H9 (cell line): ENCODE results near the gene PELI3. TPM values are rescaled to one million over a fixed set of nuclear protein-coding genes. Genes with fewer than 3 reads are reported as not detected.
"Not testable (repeated sequence)": the region's sequence is repeated elsewhere in the genome, so short reads cannot be mapped to it uniquely, and the experiment has no call there.

ENCODE experiments used
- DNase-seq: peaks from one replicate; pipeline ENCODE4 v3.0.0-alpha.2; 2017
- H2AFZ ChIP-seq: one replicate; pipeline ENCODE4 v1.6.1; 2013; ENCODE audit warnings: mild to moderate bottlenecking, low read length, control low read depth, moderate library complexity
- H2AK5ac ChIP-seq: 2 replicates; pipeline ENCODE4 v1.6.1; 2013; ENCODE audit warnings: low read length, control low read depth, mixed read lengths; ENCODE audit not compliant: insufficient read length
- H2BK120ac ChIP-seq: one replicate; pipeline ENCODE4 v1.6.1; 2013; ENCODE audit warnings: low read depth, mild to moderate bottlenecking, low read length, control low read depth, inconsistent platforms; ENCODE audit not compliant: poor library complexity, severe bottlenecking
- H2BK12ac ChIP-seq: 2 replicates; pipeline ENCODE4 v1.6.1; 2013; ENCODE audit warnings: low read length, control low read depth, mixed read lengths, low read depth; ENCODE audit not compliant: insufficient read length
- H2BK15ac ChIP-seq: 2 replicates; pipeline ENCODE4 v1.6.1; 2013; ENCODE audit warnings: low read depth, low read length, control low read depth
- H2BK20ac ChIP-seq: one replicate; pipeline ENCODE4 v1.6.1; 2013; ENCODE audit warnings: low read depth, mild to moderate bottlenecking, low read length, control low read depth, inconsistent platforms; ENCODE audit not compliant: poor library complexity, severe bottlenecking
- H2BK5ac ChIP-seq: 2 replicates; pipeline ENCODE4 v1.6.1; 2013; ENCODE audit warnings: low read length, control low read depth, mixed read lengths; ENCODE audit not compliant: insufficient read length
- H3K14ac ChIP-seq: 2 replicates; pipeline ENCODE4 v1.6.1; 2013; ENCODE audit warnings: low read length, control low read depth; ENCODE audit not compliant: insufficient read depth
- H3K18ac ChIP-seq: 2 replicates; pipeline ENCODE4 v1.6.1; 2013; ENCODE audit warnings: low read depth, mild to moderate bottlenecking, mixed read lengths, low read length, control low read depth; ENCODE audit not compliant: insufficient read length
- H3K23ac ChIP-seq: 2 replicates; pipeline ENCODE4 v1.6.1; 2013; ENCODE audit warnings: low read length, control low read depth, mixed read lengths, low read depth; ENCODE audit not compliant: insufficient read length
- H3K23me2 ChIP-seq: 2 replicates; pipeline ENCODE4 v1.6.1; 2013; ENCODE audit warnings: low read depth, mild to moderate bottlenecking, mixed read lengths, low read length, control low read depth; ENCODE audit not compliant: insufficient read length, poor library complexity, severe bottlenecking
- H3K27ac ChIP-seq: 2 replicates; pipeline ENCODE4 v1.5.1; 2013; ENCODE audit warnings: low read length, control low read depth, mixed read lengths, low read depth; ENCODE audit not compliant: insufficient read length
- H3K27me3 ChIP-seq: 2 replicates; pipeline ENCODE4 v1.6.1; 2013; ENCODE audit warnings: low read length, control low read depth, inconsistent platforms; ENCODE audit not compliant: insufficient read depth
- H3K4ac ChIP-seq: 2 replicates; pipeline ENCODE4 v1.6.1; 2013; ENCODE audit warnings: low read depth, mild to moderate bottlenecking, control low read depth, inconsistent platforms, low read length, moderate library complexity
- H3K4me1 ChIP-seq: 2 replicates; pipeline ENCODE4 v1.6.1; 2013; ENCODE audit warnings: low read length, control low read depth, inconsistent platforms; ENCODE audit not compliant: insufficient read depth
- H3K4me2 ChIP-seq: 2 replicates; pipeline ENCODE4 v1.6.1; 2013; ENCODE audit warnings: low read length, control low read depth, mixed read lengths; ENCODE audit not compliant: insufficient read length, insufficient read depth
- H3K56ac ChIP-seq: 2 replicates; pipeline ENCODE4 v1.6.1; 2013; ENCODE audit warnings: low read depth, mild to moderate bottlenecking, mixed read lengths, low read length, control low read depth; ENCODE audit not compliant: insufficient read length
- H3K79me1 ChIP-seq: 2 replicates; pipeline ENCODE4 v1.6.1; 2013; ENCODE audit warnings: low read depth, mild to moderate bottlenecking, moderate library complexity, low read length, control low read depth, inconsistent platforms; ENCODE audit not compliant: insufficient read depth, poor library complexity, severe bottlenecking
- H3K79me2 ChIP-seq: 2 replicates; pipeline ENCODE4 v1.6.1; 2013; ENCODE audit warnings: low read length, control low read depth, inconsistent platforms; ENCODE audit not compliant: insufficient read depth
- H3K9ac ChIP-seq: 2 replicates; pipeline ENCODE4 v1.6.1; 2013; ENCODE audit warnings: low read length, control low read depth, mixed read lengths; ENCODE audit not compliant: insufficient read length; ENCODE audit errors: extremely low read depth
- H3K9me3 ChIP-seq: one replicate; pipeline ENCODE4 v1.6.1; 2013; ENCODE audit warnings: low read depth, low read length, inconsistent platforms; ENCODE audit not compliant: control insufficient read depth
- H3T11ph ChIP-seq: one replicate; pipeline ENCODE4 v1.6.1; 2013; ENCODE audit warnings: mild to moderate bottlenecking, low read length, control low read depth, inconsistent platforms
- H4K20me1 ChIP-seq: one replicate; pipeline ENCODE4 v1.6.1; 2013; ENCODE audit not compliant: control insufficient read depth, insufficient read length, insufficient read depth
- H4K5ac ChIP-seq: 2 replicates; pipeline ENCODE4 v1.6.1; 2013; ENCODE audit warnings: low read depth, mild to moderate bottlenecking, mixed read lengths, low read length, control low read depth; ENCODE audit not compliant: insufficient read length
- H4K8ac ChIP-seq: replicated peaks from 2 replicates; pipeline ENCODE4 v1.6.1; 2013; ENCODE audit warnings: low read length, control low read depth, mixed read lengths, low read depth; ENCODE audit not compliant: insufficient read length
- H4K91ac ChIP-seq: 2 replicates; pipeline ENCODE4 v1.6.1; 2013; ENCODE audit warnings: low read depth, mild to moderate bottlenecking, moderate library complexity, mixed read lengths, low read length, control low read depth; ENCODE audit not compliant: insufficient read length
- H3K27ac Mint-ChIP-seq, 3 experiments: 2 replicates in 2 of 3; 3 replicates in 1 of 3; pipeline ENCODE4 v1.8.0; 2020 to 2021; ENCODE audit warnings: mixed read lengths in 3 of 3, mild to moderate bottlenecking in 1 of 3, moderate library complexity in 1 of 3
- H3K27me3 Mint-ChIP-seq: 2 replicates; pipeline ENCODE4 v1.8.0; 2021; ENCODE audit warnings: low read depth, mild to moderate bottlenecking, moderate library complexity, mixed read lengths
- H3K36me3 Mint-ChIP-seq, 3 experiments: 2 replicates in 2 of 3; 3 replicates in 1 of 3; pipeline ENCODE4 v1.8.0; 2020 to 2021; ENCODE audit warnings: low read depth in 3 of 3, mixed read lengths in 3 of 3; ENCODE audit not compliant: insufficient read depth in 1 of 3
- H3K4me1 Mint-ChIP-seq, 2 experiments: 2 replicates each; pipeline ENCODE4 v1.8.0; 2020; ENCODE audit warnings: mixed read lengths in 2 of 2
- H3K4me3 Mint-ChIP-seq, 2 experiments: 2 replicates in 1 of 2; 3 replicates in 1 of 2; pipeline ENCODE4 v1.8.0; 2020 to 2021; ENCODE audit warnings: mild to moderate bottlenecking in 2 of 2, mixed read lengths in 2 of 2, moderate library complexity in 1 of 2
- H3K9me3 Mint-ChIP-seq, 2 experiments: 2 replicates in 1 of 2; 3 replicates in 1 of 2; pipeline ENCODE4 v1.8.0; 2020; ENCODE audit warnings: mild to moderate bottlenecking in 2 of 2, mixed read lengths in 2 of 2, moderate library complexity in 1 of 2
- WGBS: extraction: QIAGEN DNeasy Blood & Tissue Kit; methylation state at CpG from one replicate; pipeline ENCODE4 v1.1.7; 2013; ENCODE audit warnings: missing lambda C conversion rate, low lambda C conversion rate, mixed read lengths; ENCODE audit not compliant: insufficient read length; ENCODE audit errors: extremely low coverage; 5-methylcytosine and 5-hydroxymethylcytosine counted together
- total RNA-seq: library from RNA; stranded (reverse); gene quantifications from 2 replicates; pipeline ENCODE4 v1.2.1, GENCODE V29; 2021

Gene PELI3
- total RNA-seq, 1 experiment from 2014 or later: 10.3 TPM

GRCh38 chr11:66440940-66441282, 25.8 kb upstream of the PELI3 start:
- H3K18ac ChIP-seq, H2AFZ ChIP-seq, H3K23ac ChIP-seq, H4K20me1 ChIP-seq, H2BK20ac ChIP-seq, H3K27ac Mint-ChIP-seq, H2BK12ac ChIP-seq, H3K56ac ChIP-seq, H2BK5ac ChIP-seq, H3K79me1 ChIP-seq, H3K4ac ChIP-seq, H3T11ph ChIP-seq, H3K27me3 Mint-ChIP-seq, H4K8ac ChIP-seq, H3K14ac ChIP-seq, H2BK15ac ChIP-seq, H4K91ac ChIP-seq, H3K9ac ChIP-seq, H2BK120ac ChIP-seq, H3K27ac ChIP-seq, H2AK5ac ChIP-seq, DNase-seq, H3K23me2 ChIP-seq, H3K4me3 Mint-ChIP-seq, H3K27me3 ChIP-seq, H3K79me2 ChIP-seq, H4K5ac ChIP-seq, H3K4me2 ChIP-seq, H3K4me1 ChIP-seq: not testable (repeated sequence)
- Mint-ChIP-seq H3K36me3 (peaks cover 17 to 51% (median 23%) of the 10 kb centered on the region in 3 experiments; a peak in 6 of 7 replicates), H3K9me3 (peaks cover 19 to 21% of the 10 kb centered on the region in 2 experiments), H3K4me1 (peaks cover 19 to 29% of the 10 kb centered on the region in 2 experiments)
- H3K9me3 ChIP-seq: peaks cover 17% of the 10 kb centered on the region
- no CpG with 5 or more reads among the region's 27 CpGs for WGBS
